Measurements from ENCODE around the gene SHCBP1L. TPM values are rescaled to one million over a fixed set of nuclear protein-coding genes. Genes with fewer than 3 reads are reported as not detected.
A peak's percentile ranks its signal among the peaks of the same experiment; 100 is the strongest.

The SHCBP1L gene
- total RNA-seq: not detected

DNA sequence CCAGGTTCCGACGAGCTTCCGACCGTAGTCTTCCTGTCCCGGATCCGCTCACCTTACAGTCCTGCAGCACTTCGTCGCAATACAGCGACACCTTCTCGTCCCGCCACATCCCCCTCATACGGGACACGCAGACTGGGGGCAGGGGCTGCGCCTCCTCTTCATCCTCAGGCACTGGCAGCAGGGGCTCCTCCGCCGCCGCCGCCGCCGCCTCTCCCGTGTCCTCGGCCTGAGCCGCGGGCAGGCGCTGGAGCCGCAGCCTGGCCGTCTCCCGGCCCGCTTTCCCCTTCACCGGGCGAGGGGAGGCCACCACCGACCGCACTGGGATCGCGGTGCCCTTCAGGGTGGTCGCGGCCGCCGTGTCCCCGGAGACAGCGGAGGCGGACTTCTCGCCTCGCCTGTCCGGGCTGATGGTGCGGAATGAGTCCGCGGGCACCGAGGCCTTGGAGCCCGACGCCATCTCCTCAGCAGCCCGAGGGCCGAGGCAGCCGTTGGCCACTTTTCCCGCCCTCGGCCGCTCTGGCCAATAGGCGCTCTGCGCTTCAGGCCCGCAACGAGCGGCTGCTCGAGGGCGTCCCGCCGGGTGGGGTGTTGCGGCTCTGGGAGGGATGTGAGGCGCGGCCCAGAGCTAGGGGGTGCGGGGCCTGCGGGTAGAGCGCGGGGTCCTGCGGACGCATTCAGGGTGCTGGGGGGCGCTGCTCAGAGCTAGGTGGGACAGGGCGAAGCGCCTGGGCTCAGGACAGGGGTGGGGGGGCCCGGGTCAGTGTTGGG is at the start of gene SHCBP1L:
TSS of gene SHCBP1L (minus strand) at position 490 of the 768 bp plus-strand sequence. CDS start at position 457, 33 bp downstream.
- H3K36me3 Mint-ChIP-seq (ENCODE audit: insufficient read depth): no peaks in the 10 kb centered on the region
- H3K4me1 Mint-ChIP-seq (ENCODE audit: low read depth): no peaks in the 10 kb centered on the region
- H3K27me3 Mint-ChIP-seq (ENCODE audit: low read depth): peaks cover 34% of the 10 kb centered on the region
- H3K4me3 Mint-ChIP-seq: no peak within 1 kb of the TSS
- ATAC-seq (peak in 1 of 2 donors; percentile 30), DNase-seq (no peak)
- H3K9me3 Mint-ChIP-seq: no peaks in the 10 kb centered on the region

DNA sequence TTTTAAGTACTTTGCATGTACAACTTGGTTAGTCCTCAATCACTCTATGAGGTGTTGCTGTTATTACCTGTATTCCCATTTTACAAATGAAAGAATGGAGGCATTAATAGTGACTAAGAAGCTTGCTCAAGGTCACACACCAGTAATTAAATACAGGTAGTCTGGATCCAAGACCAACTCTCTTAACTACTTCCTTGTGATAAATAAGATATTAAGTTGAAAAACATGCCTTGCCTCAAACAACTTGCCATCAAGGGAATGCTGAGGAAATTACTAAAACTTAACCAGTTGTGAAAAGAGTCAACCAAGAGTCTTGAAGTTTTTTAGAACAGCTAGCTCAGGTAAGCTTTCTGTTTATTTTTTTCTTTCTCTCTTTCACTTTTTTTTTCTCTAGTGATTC is 49.3 kb upstream of the SHCBP1L start:
- Mint-ChIP-seq H3K4me3 (no peak overlapping the region), H3K4me1 (ENCODE audit: low read depth) (no peaks in the 10 kb centered on the region), H3K27me3 (ENCODE audit: low read depth) (peaks cover 30% of the 10 kb centered on the region), H3K36me3 (ENCODE audit: insufficient read depth) (no peaks in the 10 kb centered on the region), H3K9me3 (peaks cover 4% of the 10 kb centered on the region)
- DNase-seq (no peak), ATAC-seq (no peak)

DNA sequence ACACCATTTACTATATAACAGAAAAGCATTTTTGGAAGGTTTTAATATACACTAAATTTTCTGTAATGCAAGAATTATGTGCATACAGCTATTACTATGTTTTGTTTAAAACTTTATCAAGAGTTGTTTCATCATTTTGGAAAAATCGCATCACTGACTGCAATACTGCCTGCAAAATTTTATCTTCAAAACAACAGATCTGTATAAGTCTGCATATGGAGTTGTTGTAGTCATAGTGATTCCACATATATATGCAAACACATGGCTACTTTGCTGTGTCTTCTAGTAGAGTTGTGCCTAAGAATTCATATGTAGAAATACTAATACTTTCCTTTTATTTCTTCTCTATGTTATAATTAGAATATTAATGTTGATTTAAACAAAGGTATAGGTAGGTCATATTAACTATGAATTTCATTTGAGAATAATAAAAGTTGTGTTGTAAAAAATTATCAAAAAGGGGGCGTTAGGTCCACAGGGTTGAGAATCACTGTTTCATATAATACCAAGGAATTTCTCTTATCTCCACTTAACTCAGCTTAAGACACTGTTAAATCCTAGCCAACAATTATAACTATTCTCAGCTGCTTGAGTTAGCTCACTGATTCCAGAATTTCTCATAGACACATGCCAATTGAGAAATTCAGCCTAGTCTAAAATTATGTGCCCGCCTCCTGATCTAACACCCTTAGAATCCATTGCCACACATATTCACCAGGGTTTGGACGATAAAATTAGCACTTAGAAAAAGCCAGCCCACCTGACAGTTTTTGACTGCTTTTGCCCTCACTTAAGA is 47.4 kb upstream of the SHCBP1L start:
- H3K4me3 Mint-ChIP-seq: no peak overlapping the region
- no peaks in the 10 kb centered on the region for H3K9me3 Mint-ChIP-seq
- H3K27me3 Mint-ChIP-seq (ENCODE audit: low read depth): peaks cover 24% of the 10 kb centered on the region
- no peak for DNase-seq
- ATAC-seq: no peak
- no peaks in the 10 kb centered on the region for H3K4me1 Mint-ChIP-seq (ENCODE audit: low read depth)
- no peaks in the 10 kb centered on the region for H3K36me3 Mint-ChIP-seq (ENCODE audit: insufficient read depth)

DNA sequence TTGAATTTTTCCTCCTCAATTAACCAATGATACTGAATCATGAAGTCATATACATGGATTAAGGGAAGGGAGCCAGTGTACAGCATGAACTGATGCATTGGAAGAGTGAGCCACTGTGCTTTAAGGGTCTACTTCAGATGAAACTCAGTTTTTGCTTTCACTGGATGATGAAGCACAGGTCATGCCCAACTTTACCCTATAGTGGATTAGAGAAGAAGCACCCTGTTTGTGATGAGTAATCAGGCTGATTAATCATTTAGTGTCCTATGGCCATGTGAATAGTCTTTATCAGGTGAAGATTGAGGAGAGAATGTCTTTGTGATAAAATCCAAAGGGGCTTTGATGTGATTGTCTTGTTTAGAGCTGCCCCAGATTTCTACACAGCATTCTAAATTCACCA is 45.5 kb upstream of the SHCBP1L start:
- ATAC-seq: no peak
- no peak for DNase-seq
- Mint-ChIP-seq H3K36me3 (ENCODE audit: insufficient read depth) (no peaks in the 10 kb centered on the region), H3K9me3 (no peaks in the 10 kb centered on the region), H3K4me3 (no peak overlapping the region), H3K4me1 (ENCODE audit: low read depth) (no peaks in the 10 kb centered on the region), H3K27me3 (ENCODE audit: low read depth) (peaks cover 17% of the 10 kb centered on the region)

DNA sequence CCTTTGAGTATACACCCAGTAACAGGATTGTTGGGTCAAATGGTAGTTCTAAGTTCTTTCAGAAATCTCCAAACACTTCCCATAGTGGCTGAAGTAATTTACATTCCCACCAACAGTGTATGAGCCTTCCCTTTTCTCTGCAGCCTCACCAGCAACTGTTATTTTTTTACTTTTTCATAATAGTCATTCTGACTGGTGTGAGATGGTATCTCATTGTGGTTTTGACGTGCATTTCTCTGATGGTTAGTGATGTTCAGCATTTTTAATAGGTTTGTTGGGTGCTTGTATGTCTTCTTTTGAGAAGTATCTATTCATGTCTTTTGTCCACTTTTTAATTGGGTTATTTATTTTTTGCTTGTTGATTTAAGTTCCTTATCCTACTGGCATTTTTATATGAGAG is 43.9 kb upstream of the SHCBP1L start:
- H3K36me3 Mint-ChIP-seq (ENCODE audit: insufficient read depth): no peaks in the 10 kb centered on the region
- peaks cover 16% of the 10 kb centered on the region for H3K27me3 Mint-ChIP-seq (ENCODE audit: low read depth)
- H3K4me1 Mint-ChIP-seq (ENCODE audit: low read depth): no peaks in the 10 kb centered on the region
- H3K9me3 Mint-ChIP-seq: no peaks in the 10 kb centered on the region
- H3K4me3 Mint-ChIP-seq: no peak overlapping the region
- no peak for DNase-seq
- no peak for ATAC-seq

DNA sequence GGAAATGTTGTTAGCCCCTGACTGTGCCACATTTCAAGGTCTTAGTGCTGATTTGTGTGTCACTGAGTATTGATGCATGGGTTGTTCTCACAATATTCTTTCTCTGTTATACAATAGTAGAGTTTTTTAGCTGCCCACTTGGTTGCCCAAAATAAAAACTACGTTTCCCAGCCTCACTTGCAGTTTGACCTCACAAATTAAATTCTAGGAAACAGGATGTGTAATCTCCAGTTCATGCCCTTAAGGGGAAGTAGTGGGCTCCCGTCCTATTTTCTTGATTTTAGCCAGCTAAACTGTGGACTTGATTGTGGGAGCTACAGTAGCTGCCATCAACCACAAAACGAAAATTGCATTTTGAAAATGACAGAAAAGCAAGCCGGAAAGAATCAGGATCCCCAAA is 42.9 kb upstream of the SHCBP1L start:
- no peaks in the 10 kb centered on the region for H3K9me3 Mint-ChIP-seq
- no peak overlapping the region for H3K4me3 Mint-ChIP-seq
- no peak for ATAC-seq
- H3K27me3 Mint-ChIP-seq (ENCODE audit: low read depth): peaks cover 14% of the 10 kb centered on the region
- DNase-seq: no peak
- H3K4me1 Mint-ChIP-seq (ENCODE audit: low read depth): no peaks in the 10 kb centered on the region
- no peaks in the 10 kb centered on the region for H3K36me3 Mint-ChIP-seq (ENCODE audit: insufficient read depth)

DNA sequence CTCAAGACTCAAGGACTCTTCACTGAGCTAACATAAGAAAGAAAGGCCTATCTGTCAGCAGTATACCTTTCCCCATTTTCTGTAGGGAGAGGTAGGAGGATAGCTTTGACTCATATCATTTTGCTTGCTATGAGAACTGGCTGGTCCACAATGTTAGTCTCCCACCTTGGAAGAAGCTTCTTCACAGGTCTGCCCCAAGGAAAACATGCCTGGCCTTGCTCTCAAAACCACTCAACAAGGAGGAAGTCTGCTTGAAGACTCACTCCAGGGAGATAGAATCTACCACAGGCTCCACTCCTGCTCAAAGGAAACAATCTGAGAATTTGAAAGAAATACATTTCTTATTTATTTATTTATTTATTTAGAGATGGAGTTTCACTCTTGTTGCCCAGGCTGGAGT is 40.8 kb upstream of the SHCBP1L start:
- DNase-seq (no peak), ATAC-seq (no peak)
- Mint-ChIP-seq H3K4me1 (ENCODE audit: low read depth) (no peaks in the 10 kb centered on the region), H3K36me3 (ENCODE audit: insufficient read depth) (no peaks in the 10 kb centered on the region), H3K27me3 (ENCODE audit: low read depth) (peaks cover 23% of the 10 kb centered on the region), H3K4me3 (no peak overlapping the region), H3K9me3 (no peaks in the 10 kb centered on the region)

DNA sequence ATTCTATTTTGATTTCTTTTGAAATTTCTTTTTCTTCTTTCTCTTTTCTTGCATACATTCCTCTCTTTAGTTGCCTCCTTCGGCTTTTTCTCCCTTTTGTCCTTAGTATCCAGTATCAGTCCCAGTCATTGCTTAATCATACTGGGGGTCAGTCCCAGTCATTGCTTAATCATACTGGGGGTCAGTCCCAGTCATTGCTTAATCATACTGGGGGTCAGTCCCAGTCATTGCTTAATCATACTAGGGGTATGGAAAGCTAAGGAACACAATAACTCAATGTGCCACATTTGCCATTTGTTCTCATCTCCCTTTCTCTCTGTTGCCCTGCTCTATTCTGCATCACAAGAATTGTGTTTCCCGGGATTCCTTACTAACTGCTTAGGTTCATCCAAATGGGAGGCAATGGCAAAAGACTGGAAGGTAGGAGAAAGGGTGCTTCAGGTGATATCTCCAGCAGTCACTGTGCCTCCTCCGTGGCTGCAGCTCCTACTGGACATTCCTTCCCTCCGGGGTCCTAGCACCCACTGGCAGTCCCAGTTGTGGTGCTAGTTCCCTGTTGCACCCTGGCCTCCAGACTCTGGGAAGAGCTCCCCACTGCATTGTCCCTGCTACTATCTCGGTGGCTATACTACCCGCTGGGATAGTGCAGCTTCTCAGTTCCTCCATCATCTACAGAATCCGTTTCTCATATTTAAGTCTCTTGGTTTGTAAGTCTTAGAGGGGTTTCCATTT is 37.6 kb upstream of the SHCBP1L start:
- DNase-seq: no peak
- no peak for ATAC-seq
- Mint-ChIP-seq H3K27me3 (ENCODE audit: low read depth) (peaks cover 16% of the 10 kb centered on the region), H3K36me3 (ENCODE audit: insufficient read depth) (no peaks in the 10 kb centered on the region), H3K9me3 (no peaks in the 10 kb centered on the region), H3K4me3 (no peak overlapping the region), H3K4me1 (ENCODE audit: low read depth) (no peaks in the 10 kb centered on the region)

DNA sequence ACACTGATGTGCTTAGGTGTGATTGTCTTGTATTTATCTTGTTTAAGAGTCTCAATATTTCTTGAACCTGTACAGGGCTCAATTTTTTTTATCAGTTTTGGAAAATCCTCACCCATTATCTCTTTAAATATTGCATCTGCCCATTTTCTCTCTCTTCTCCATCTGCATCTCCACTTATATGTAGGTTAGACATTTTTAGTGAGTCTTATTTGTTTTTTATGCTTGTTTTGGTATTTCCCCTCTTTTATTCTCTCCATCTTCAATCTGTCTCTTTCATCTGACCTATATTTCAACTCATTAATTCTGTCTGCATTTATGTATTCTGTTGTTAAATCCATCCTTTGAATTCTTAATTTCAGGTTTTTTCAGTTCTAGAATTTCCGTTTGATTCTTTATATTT is 32.9 kb upstream of the SHCBP1L start:
- no peak for ATAC-seq
- Mint-ChIP-seq H3K4me3 (no peak overlapping the region), H3K9me3 (no peaks in the 10 kb centered on the region), H3K4me1 (ENCODE audit: low read depth) (no peaks in the 10 kb centered on the region), H3K27me3 (ENCODE audit: low read depth) (peaks cover 24% of the 10 kb centered on the region), H3K36me3 (ENCODE audit: insufficient read depth) (no peaks in the 10 kb centered on the region)
- DNase-seq: no peak

DNA sequence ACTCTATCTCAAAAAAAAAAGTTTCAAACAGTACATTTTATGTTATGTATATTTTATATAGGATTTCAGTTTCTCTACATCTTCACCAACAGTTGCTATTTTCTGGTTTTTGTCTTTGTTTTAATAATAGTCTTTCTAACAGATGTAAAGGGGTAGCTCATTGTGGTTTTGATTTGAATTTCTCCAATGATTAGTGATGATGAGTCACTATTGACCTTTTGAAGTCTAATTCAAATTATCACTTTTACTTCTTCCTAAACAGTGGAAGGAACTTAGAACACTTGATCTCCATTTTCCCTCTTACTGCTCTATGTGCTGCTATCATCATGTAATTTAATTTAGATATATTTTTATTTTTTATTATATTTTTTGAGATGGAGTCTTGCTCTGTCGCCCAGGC is 31.7 kb upstream of the SHCBP1L start:
- no peak for ATAC-seq
- Mint-ChIP-seq H3K4me3 (no peak overlapping the region), H3K27me3 (ENCODE audit: low read depth) (peaks cover 18% of the 10 kb centered on the region), H3K9me3 (no peaks in the 10 kb centered on the region), H3K4me1 (ENCODE audit: low read depth) (no peaks in the 10 kb centered on the region), H3K36me3 (ENCODE audit: insufficient read depth) (no peaks in the 10 kb centered on the region)
- DNase-seq: no peak

DNA sequence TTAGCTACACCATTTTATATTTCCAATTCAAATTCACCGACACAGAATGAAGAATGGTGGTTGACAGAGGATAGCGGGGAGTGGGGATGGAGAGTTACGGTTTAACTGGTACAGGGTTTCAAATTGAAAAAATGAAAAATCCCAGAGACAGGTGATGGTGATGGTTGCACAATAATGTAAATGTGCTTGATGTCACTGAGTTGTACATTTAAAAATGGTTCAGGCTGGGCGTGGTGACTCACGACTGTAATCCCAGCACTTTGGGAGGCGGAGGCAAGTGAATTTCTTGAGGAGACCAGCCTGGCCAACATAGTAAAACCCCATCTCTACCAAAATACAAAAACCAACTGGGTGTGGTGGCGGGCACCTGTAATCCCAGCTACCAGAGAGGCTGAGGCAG is 31.2 kb upstream of the SHCBP1L start:
- Mint-ChIP-seq H3K9me3 (no peaks in the 10 kb centered on the region), H3K4me1 (ENCODE audit: low read depth) (no peaks in the 10 kb centered on the region), H3K27me3 (ENCODE audit: low read depth) (peaks cover 20% of the 10 kb centered on the region), H3K36me3 (ENCODE audit: insufficient read depth) (no peaks in the 10 kb centered on the region), H3K4me3 (no peak overlapping the region)
- ATAC-seq (no peak), DNase-seq (no peak)

DNA sequence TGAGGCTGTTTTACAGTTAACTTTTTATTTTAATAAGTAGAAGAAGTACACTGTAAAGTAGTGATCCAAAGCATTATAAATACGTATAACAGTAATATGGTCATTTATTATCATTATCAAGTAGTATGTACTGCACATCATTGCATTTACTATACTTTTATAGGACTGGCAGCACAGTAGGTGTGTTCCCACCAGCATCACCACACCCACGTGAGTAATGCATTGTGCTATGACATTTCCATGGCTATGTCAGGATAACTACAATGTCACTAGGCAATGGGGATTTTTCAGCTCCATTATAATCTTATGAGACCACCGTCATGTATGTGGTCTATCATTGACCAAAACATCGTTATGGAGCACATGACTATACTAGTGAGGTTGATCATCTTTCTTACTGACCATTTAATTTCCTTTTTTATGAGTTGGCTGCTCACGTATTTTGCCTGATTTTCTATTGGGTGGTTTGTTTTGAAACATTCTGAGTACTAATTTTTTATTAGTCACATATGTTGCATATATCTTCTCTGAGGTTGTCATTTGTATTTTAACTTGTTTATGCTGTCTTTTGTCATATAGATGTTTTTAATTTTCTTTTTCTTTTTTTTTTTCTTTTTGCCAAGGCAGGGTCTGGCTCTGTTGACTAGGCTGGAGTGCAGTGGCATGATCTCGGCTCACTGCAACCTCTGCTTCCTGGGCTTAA is 25.3 kb upstream of the SHCBP1L start:
- DNase-seq (no peak), ATAC-seq (no peak)
- no peaks in the 10 kb centered on the region for H3K9me3 Mint-ChIP-seq
- no peak overlapping the region for H3K4me3 Mint-ChIP-seq
- no peaks in the 10 kb centered on the region for H3K36me3 Mint-ChIP-seq (ENCODE audit: insufficient read depth)
- H3K27me3 Mint-ChIP-seq (ENCODE audit: low read depth): peaks cover 4% of the 10 kb centered on the region
- no peaks in the 10 kb centered on the region for H3K4me1 Mint-ChIP-seq (ENCODE audit: low read depth)

DNA sequence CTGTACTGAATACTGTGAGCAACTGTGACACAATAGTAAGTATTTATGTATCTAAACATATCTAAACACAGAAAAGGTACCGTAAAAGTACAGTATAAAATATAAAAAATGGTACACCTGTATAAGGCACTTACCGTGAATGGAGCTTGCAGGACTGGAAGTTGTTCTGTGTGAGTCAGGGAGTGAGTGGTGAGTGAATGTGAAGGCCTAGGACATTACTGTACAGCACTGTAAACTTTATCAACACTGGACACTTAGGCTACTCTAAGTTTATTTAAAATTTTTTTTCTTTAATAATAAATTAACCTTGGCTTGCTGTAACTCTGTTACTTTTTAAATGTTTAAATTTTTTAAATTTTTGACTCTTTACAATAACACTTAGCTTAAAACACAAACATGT is 24.5 kb upstream of the SHCBP1L start:
- H3K27me3 Mint-ChIP-seq (ENCODE audit: low read depth): peaks cover 4% of the 10 kb centered on the region
- DNase-seq (no peak), ATAC-seq (no peak)
- H3K9me3 Mint-ChIP-seq: no peaks in the 10 kb centered on the region
- no peak overlapping the region for H3K4me3 Mint-ChIP-seq
- no peaks in the 10 kb centered on the region for H3K4me1 Mint-ChIP-seq (ENCODE audit: low read depth)
- H3K36me3 Mint-ChIP-seq (ENCODE audit: insufficient read depth): no peaks in the 10 kb centered on the region

DNA sequence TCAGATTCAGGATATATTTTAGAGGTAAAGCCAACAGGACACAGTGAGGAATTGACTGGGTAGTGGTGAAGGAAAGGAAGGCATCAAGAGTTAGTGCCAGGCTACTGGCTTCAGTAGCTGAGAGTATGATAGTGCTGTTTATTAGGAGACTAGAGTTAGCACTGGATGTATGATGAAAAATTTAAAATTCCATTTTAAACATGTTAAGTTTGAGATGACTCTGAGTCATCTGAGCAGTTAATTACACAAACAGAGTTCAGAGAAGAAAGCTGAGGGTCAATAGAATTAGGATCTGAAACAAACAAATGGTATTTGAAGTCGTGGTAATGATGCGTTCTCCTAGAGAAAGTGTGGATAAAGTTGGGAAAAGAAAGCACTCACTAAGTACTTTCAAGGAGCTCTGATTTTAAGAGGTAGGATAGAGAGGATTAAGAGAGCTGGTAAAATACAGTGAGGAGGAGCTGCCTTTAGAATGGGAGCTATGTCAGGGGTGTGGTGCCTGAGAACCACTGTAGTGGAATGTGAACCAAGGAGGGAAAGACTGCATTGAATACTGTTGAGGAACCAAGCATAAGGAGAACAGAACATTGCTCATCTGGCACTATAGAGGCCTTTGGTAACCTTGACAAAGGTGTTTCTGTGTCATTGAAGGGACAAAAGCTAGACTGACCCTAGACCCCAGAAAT is 21.7 kb upstream of the SHCBP1L start:
- ATAC-seq (no peak), DNase-seq (no peak)
- peaks cover 4% of the 10 kb centered on the region for H3K27me3 Mint-ChIP-seq (ENCODE audit: low read depth)
- no peaks in the 10 kb centered on the region for H3K9me3 Mint-ChIP-seq
- H3K36me3 Mint-ChIP-seq (ENCODE audit: insufficient read depth): no peaks in the 10 kb centered on the region
- H3K4me3 Mint-ChIP-seq: no peak overlapping the region
- H3K4me1 Mint-ChIP-seq (ENCODE audit: low read depth): no peaks in the 10 kb centered on the region

All from activated T-cell treated with anti-CD3 and anti-CD28 coated beads, Interleukin-2, amount 50 U/mL, for 4 hours (primary cell).